ENCODE data around the gene NFS1.

The NFS1 gene

DNA sequence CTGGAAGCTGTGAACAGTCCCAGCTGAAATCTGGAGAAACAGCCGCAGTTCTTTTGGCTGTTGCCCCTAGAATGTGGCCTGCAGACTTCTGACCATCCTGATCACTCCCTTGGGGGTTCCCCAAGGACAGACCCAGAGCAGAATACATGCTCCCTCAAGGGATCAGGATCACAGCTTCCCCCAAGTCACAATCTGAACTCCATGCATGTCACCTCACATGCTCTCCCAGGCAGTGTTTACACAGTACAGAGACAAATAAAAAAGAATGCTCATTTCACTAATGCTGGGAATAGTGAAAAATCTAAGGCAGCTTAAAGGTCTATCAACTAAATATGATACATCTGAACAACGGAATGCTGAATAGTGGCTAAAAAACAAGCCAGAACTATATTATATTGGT is 63.1 kb downstream of the NFS1 start:
- no peak for DNase-seq

DNA sequence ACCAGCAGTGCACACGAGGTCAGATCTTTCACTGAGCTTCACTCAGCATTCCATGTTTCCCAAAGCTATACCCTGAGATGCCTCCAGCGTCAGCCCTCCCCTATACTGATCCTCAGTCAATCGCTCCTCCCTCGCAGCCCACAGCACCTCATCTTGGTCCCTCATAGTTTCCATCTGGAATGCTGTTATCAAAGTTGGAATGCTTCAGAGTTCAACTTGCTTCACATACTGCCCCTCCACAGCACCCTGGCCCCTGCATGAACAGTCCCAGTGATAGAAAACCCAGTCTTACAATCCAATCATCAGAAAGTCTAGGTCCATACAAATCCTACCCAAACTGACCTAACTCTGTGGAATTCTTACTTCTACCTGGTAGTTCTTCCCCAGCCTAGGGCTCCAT is 63.5 kb downstream of the NFS1 start:
- DNase-seq: no peak

DNA sequence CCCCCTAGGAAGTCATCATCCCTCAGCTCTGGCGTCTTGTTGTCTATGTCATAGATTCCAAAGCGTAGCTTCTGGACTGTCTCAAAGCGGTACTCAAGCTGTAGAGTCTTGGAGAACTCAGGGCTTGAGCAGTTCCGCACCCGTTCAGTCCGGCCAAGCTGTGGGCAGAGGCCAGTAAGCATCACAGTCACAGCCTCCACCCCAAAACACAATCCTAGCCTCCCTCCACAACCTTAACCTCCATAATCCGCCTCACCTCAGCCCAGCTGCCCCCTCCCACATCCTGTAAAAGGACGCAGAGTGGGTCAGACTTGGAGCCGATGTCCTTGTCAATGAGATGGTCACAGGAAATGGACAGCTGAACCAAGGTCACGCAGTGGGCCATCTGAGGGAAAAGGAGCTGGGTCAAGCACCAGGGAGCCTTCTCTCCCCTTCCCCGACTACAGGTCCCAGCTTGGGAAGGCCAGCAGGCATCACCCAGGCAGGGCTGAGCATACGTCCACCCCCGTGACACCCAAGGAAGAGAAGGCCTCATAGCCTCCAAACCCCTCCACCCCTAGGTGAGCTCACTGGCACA is 66.5 kb downstream of the NFS1 start:
- no peak for DNase-seq

- no peak for DNase-seq
These were observed 68.5 kb downstream of the NFS1 start for GRCh38 chr20:35630636-35631035.

DNA sequence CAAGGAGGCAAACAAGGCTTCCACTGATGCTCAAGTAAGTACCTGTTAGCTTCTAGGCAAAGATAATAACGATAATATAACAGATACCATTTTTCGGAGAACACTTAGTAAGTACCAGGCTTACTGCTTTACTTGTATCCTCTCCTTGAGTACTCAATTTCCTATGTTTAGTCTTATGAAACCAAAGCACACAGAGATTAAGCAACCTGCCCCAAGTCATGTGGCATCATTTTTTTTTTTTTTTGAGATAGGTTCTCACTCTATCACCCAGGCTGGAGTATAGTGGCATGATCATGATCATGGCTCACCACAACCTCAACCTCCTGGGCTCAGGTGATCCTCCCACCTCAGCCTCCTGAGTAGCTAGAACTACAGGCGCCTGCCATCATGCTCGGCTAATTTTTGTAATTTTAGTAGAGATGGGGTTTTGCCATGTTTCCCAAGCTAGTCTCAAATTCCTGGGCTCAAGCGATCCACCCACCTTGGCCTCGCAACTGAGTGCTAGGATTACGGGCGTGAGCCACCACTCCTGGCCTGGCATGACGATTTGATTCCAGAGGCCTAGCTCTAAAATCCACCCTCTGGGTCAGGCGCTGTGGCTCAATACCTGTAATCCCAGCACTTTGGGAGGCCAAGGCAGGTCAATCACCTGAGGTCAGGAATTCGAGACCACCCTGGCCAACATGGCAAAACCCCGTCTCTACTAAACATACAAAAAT is 69.6 kb downstream of the NFS1 start:
- DNase-seq: no peak

DNA sequence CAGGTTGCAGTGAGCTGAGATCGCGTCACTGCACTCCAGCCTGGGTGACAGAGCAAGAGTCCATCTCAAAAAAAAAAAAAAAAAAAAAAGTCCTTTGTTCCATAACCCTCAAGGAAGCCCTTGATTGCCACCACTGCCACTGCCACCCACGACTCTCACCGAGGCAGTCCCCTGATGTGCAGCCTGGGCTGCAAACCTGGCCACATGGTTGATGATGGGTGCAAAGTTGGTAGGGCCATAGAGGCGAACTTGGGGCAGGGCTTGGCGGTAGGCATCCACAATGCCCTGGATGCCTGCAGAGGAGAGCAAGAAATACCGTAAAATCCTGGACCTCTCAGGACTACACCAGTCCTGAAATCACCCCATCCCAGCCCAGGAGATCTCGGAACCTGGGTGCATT is 72.0 kb downstream of the NFS1 start:
- DNase-seq: no peak

DNA sequence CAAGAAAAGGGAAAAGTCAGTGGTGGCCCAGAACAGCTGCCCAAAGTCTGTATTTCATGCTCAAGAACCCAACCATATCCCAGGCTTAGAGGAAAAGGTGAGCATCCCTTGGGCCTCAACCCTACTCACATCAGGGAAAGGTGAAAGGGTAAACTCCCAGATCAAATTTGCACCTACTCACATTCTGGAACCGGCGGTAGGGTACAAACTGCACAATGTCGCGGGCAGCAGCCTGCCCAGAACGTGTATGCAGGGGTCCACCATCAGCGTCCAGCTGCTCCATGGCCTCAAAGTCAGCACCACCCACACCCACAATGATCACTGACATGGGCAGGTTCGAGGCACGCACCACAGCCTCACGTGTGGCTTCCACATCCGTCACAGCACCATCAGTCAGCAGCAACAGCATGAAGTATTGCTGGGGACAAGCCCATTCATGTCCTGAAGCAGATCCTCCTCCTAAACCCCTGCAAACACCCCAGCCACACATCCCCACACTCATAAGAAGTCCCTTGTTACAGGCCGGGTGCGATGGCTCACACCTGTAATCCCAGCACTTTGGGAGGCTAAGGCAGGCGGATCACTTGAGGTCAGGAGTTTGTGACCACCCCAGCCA is 72.7 kb downstream of the NFS1 start:
- DNase-seq: no peak

- no peak for DNase-seq
These were observed 73.4 kb downstream of the NFS1 start for GRCh38 chr20:35625584-35626385.

DNA sequence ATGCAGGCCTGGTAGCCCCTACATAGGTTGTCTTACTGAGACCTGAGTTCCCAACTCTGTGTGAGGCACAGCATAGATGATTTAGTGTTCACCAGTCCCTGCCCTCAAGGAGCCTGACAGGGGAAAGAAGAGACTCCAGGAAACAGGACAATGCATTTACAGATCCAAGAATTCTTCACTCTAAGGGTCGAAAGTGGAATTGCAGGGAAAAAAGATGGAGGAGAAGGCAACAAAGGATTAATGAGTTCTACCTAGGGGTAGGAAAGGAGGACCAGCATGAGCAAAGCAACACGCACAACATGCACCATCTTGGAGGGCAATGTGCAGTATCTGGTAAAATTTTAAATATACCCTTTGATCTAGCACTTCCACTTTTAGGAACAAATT is 77.6 kb downstream of the NFS1 start:
- no peak for DNase-seq

- DNase-seq: no peak
These were observed 78.2 kb downstream of the NFS1 start for GRCh38 chr20:35620818-35621559.

DNA sequence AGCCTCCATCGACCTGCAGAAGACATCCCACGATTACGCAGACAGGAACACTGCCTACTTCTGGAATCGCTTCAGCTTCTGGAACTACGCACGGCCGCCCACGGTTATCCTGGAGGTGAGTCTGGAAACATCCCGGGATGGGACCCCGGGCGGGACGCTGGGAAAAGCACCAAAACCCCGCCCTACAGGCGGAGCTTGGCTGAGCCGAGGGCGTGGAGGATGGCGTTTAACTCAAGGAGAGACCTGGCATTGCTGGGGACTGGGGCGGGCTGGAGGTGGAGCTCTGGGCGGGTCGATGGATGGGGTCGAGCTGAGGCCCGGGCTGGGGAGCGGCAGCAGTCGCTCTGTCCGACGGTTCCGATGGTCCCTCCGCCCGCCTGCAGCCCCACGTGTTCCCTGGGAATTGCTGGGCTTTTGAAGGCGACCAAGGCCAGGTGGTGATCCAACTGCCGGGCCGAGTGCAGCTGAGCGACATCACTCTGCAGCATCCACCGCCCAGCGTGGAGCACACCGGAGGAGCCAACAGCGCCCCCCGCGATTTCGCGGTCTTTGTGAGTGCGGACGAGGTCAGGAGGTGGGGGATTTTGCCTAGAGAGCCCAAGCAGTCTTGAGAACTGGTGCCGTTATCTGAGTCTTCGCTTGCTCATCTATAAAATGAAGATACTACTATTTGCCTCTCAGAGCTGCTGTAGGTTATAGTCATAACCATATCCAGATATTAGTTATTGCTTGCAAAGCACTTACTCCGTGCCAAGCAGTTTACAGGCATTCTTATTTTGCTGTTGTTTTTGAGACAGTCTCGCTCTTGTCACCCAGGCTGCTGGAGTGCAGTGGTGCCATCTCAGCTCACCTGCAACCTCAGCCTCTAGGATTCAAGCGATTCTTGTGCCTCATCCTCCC is 79.7 kb downstream of the NFS1 start:
- DNase-seq: peak; percentile 91

- peak; percentile 26 for DNase-seq
These were observed 80.7 kb downstream of the NFS1 start for GRCh38 chr20:35618263-35619131.

Data from activated CD4-positive, alpha-beta T cell treated with anti-CD3 and anti-CD28 coated beads for 48 hours (primary cell).